Thymus (tissue), 11 donors: ENCODE data around the gene HMMR. TPM values are rescaled to one million over a fixed set of nuclear protein-coding genes. Genes with fewer than 3 reads are reported as not detected.
A peak's percentile ranks its signal among the peaks of the same experiment; 100 is the strongest.

Experiments used
- DNase-seq, 9 donors: peaks; one replicate each; pipeline ENCODE4 v3.0.0-alpha.2; 2013; ENCODE audit warnings: low spot score in 9 of 9, low read depth in 6 of 9, missing footprints in 1 of 9
- H3K27ac ChIP-seq, 2 donors: one replicate each; pipeline ENCODE4 v1.5.1; 2013; ENCODE audit warnings: control low read depth in 1 of 2, low read depth in 1 of 2, low read length in 1 of 2, mild to moderate bottlenecking in 1 of 2, moderate library complexity in 1 of 2
- H3K27me3 ChIP-seq, 2 donors: one replicate each; pipeline ENCODE4 v1.5.1; 2013; ENCODE audit warnings: low read length in 1 of 2; ENCODE audit not compliant: control insufficient read depth in 2 of 2, insufficient read depth in 1 of 2
- H3K36me3 ChIP-seq, 2 donors: one replicate each; pipeline ENCODE4 v1.5.1; 2013; ENCODE audit warnings: low read length in 1 of 2, mild to moderate bottlenecking in 1 of 2, moderate library complexity in 1 of 2; ENCODE audit not compliant: control insufficient read depth in 2 of 2, insufficient read depth in 2 of 2
- H3K4me1 ChIP-seq, 2 donors: one replicate each; pipeline ENCODE4 v1.5.1; 2013; ENCODE audit warnings: low read length in 2 of 2; ENCODE audit not compliant: control insufficient read depth in 2 of 2, insufficient read depth in 2 of 2
- H3K4me3 ChIP-seq, 2 donors: one replicate each; pipeline ENCODE4 v1.5.1; 2013; ENCODE audit warnings: low read length in 2 of 2, control low read depth in 1 of 2, mild to moderate bottlenecking in 1 of 2
- H3K9me3 ChIP-seq, 2 donors: one replicate each; pipeline ENCODE4 v1.5.1; 2013; ENCODE audit warnings: low read length in 1 of 2, mild to moderate bottlenecking in 1 of 2; ENCODE audit not compliant: control insufficient read depth in 2 of 2, insufficient read depth in 1 of 2
- WGBS: extraction: QIAGEN DNeasy Blood & Tissue Kit; methylation state at CpG from one replicate; pipeline ENCODE4 v1.1.7; 2013; 5-methylcytosine and 5-hydroxymethylcytosine counted together
- polyA plus RNA-seq: library from polyadenylated mRNA; stranded (reverse); fragments of 200-250 nt; gene quantifications from one replicate; pipeline ENCODE4 v1.2.3, GENCODE V29; 2013
- total RNA-seq: library from RNA; stranded (reverse); fragments of 120-200 nt; gene quantifications from one replicate; pipeline ENCODE4 v1.2.4, GENCODE V29; 2013
- donor health status: healthy.

HMMR gene
- total and polyA plus RNA-seq, 2 donors, result 6.2 to 54.9 TPM

DNA sequence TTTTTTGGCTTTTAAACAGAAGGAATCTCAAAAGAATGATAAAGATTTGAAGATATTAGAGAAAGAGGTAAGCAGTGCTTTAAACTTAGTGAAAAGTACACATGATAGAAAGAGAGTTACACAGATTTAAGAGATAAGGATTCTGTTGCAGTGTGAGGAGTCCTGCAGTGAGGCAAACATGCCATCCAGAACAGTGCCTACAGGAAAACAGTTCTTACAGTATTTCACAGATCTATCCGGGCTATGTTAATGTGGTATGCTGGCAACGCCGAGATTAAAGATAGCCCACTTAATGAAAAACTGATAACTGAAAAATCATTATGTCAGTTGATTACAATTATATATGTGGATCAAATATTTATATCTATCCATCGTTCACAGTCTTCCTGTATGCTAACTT, 7.2 kb downstream of the HMMR start:
- no peaks in the 10 kb centered on the region for H3K27me3 ChIP-seq
- H3K4me1 ChIP-seq, result peaks cover 0 to under 1% of the 10 kb centered on the region in 2 donors
- no peak for DNase-seq
- peaks cover 16 to 45% of the 10 kb centered on the region in 2 donors for H3K36me3 ChIP-seq
- H3K27ac ChIP-seq, result no peak overlapping the region
- no peaks in the 10 kb centered on the region for H3K9me3 ChIP-seq
- no peak overlapping the region for H3K4me3 ChIP-seq
- 95% methylated on average over 4 of the region's 4 CpGs for WGBS

DNA sequence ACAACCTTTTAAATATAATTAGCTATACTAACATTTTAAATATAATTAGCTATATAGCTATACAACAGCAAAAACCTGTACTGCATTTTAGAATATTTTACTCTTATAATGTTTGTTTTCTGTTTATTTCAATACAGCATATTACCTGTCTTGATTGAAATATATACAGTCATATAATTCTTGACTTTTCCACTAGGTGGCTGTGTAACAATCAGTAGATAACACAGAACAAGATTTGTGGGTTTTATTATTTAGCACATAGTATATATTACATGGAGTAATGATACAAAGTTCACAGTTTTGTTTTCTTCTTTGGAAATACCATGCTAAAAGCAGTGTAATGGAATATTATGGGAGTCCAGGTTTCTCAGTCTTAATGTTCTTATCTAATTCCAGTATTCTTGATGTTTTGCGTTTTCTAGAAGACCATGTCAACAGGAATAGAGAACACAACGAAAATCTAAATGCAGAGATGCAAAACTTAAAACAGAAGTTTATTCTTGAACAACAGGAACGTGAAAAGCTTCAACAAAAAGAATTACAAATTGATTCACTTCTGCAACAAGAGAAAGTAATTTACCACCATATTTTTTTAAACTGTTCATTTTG, 13.3 kb downstream of the HMMR start:
- Histone ChIP-seq H3K4me1 (no peaks in the 10 kb centered on the region), H3K9me3 (no peaks in the 10 kb centered on the region), H3K27ac (no peak overlapping the region), H3K27me3 (no peaks in the 10 kb centered on the region), H3K4me3 (no peak overlapping the region), H3K36me3 (peaks cover 16 to 64% of the 10 kb centered on the region in 2 donors)
- DNase-seq, result peak in 3 of 9 donors; percentile 18 to 45 (median 22)
- WGBS, result 97% methylated on average over 3 of the region's 3 CpGs

DNA sequence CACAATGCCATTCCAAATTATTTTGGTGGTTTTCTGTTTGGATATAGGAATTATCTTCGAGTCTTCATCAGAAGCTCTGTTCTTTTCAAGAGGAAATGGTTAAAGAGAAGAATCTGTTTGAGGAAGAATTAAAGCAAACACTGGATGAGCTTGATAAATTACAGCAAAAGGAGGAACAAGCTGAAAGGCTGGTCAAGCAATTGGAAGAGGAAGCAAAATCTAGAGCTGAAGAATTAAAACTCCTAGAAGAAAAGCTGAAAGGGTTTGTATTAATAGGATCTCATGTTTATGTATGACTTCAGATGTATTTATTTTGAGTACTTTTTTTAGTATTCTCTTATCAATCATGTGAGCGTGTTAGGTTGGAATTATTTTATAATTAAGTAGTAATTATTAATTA, 15.0 kb downstream of the HMMR start:
- WGBS, result 95% methylated on average over 2 of the region's 2 CpGs
- H3K27me3 ChIP-seq, result no peaks in the 10 kb centered on the region
- no peaks in the 10 kb centered on the region for H3K4me1 ChIP-seq
- H3K9me3 ChIP-seq, result no peaks in the 10 kb centered on the region
- H3K4me3 ChIP-seq, result no peak overlapping the region
- H3K27ac ChIP-seq, result no peak overlapping the region
- DNase-seq, result no peak
- H3K36me3 ChIP-seq, result peaks cover 10 to 65% of the 10 kb centered on the region in 2 donors

- Histone ChIP-seq H3K36me3 (peaks cover 6 to 62% of the 10 kb centered on the region in 2 donors), H3K4me1 (no peaks in the 10 kb centered on the region), H3K9me3 (no peaks in the 10 kb centered on the region), H3K27ac (no peak overlapping the region), H3K27me3 (no peaks in the 10 kb centered on the region), H3K4me3 (no peak overlapping the region)
- no peak for DNase-seq
- over 99% methylated on average over 2 of the region's 2 CpGs for WGBS
Measured at GRCh38 chr5:163478126-163478981, 17.9 kb downstream of the HMMR start.

GRCh38 chr5:163478982-163479271, 18.5 kb downstream of the HMMR start:
- DNase-seq, result no peak
- Histone ChIP-seq H3K4me3 (no peak overlapping the region), H3K9me3 (no peaks in the 10 kb centered on the region), H3K27ac (no peak overlapping the region), H3K4me1 (no peaks in the 10 kb centered on the region), H3K27me3 (no peaks in the 10 kb centered on the region), H3K36me3 (peaks cover 6 to 64% of the 10 kb centered on the region in 2 donors)
- WGBS, result 98% methylated on average over 1 of the region's 1 CpG

GRCh38 chr5:163489055-163489744, 28.8 kb downstream of the HMMR start:
- H3K9me3 ChIP-seq, result no peaks in the 10 kb centered on the region
- H3K36me3 ChIP-seq, result peaks cover 14 to 38% of the 10 kb centered on the region in 2 donors
- H3K27ac ChIP-seq, result no peak overlapping the region
- no peaks in the 10 kb centered on the region for H3K27me3 ChIP-seq
- 99% methylated on average over 6 of the region's 6 CpGs for WGBS
- no peak overlapping the region for H3K4me3 ChIP-seq
- no peaks in the 10 kb centered on the region for H3K4me1 ChIP-seq
- peak in 3 of 9 donors; percentile 7 to 37 (median 10) for DNase-seq

- Histone ChIP-seq H3K4me3 (no peak overlapping the region), H3K27me3 (no peaks in the 10 kb centered on the region), H3K36me3 (peaks cover 14 to 38% of the 10 kb centered on the region in 2 donors), H3K27ac (no peak overlapping the region), H3K9me3 (no peaks in the 10 kb centered on the region), H3K4me1 (no peaks in the 10 kb centered on the region)
- WGBS, result 98% methylated on average over 3 of the region's 3 CpGs
- DNase-seq, result no peak
Measured at GRCh38 chr5:163489745-163490075, 29.3 kb downstream of the HMMR start.

DNA sequence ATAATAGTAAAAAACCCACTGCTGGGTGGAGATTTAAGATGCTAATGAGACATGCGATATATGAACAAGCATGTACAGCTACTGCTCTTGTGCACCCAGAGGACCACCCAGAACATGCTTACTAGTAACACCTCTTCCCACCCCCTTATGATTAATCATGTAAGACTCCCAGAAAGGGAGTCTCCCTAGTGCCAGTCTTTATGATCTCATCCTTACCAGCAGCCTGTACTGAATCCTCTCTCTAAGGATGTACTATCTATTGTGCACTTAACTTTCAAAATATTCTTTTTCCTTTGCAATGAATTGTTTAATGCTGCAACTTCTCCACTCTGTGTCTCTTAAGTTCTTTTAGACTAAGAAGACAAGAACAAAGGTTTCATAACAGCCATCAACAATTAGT, 35.9 kb downstream of the HMMR start:
- Histone ChIP-seq H3K4me3 (no peak overlapping the region), H3K9me3 (no peaks in the 10 kb centered on the region), H3K27ac (no peak overlapping the region), H3K27me3 (no peaks in the 10 kb centered on the region), H3K36me3 (peaks cover 10 to 17% of the 10 kb centered on the region in 2 donors), H3K4me1 (no peaks in the 10 kb centered on the region)
- DNase-seq, result no peak
- WGBS, result 99% methylated on average over 1 of the region's 1 CpG

- Histone ChIP-seq H3K36me3 (peaks cover 7 to 8% of the 10 kb centered on the region in 2 donors), H3K27me3 (no peaks in the 10 kb centered on the region), H3K4me3 (no peak overlapping the region), H3K27ac (no peak overlapping the region), H3K4me1 (no peaks in the 10 kb centered on the region), H3K9me3 (no peaks in the 10 kb centered on the region)
- WGBS, result 95% methylated on average over 3 of the region's 3 CpGs
- DNase-seq, result no peak
Measured at GRCh38 chr5:163497315-163497714, 36.9 kb downstream of the HMMR start.
